ENCODE results near the gene MEDAG.

- TF ChIP-seq POLR2A (IDR thresholded peaks at IDR 0.05), result no peak
- TF ChIP-seq CTCF (IDR thresholded peaks at IDR 0.05), result no peak
Observed at GRCh38 chr13:30927595-30927994, 21.5 kb downstream of the MEDAG start.
